Fibroblast of lung (primary cell): Measurements from ENCODE around the gene COLEC12. TPM values are rescaled to one million over a fixed set of nuclear protein-coding genes. Genes with fewer than 3 reads are reported as not detected.

Experiments used
- DNase-seq, 2 donors: peaks; one replicate each; pipeline versions ENCODE4 v3.0.0 to v3.0.0-alpha.2; 2010; ENCODE audit warnings: low read depth in 2 of 2
- H2AFZ ChIP-seq: 2 replicates; pipeline ENCODE4 v1.5.1; 2012; ENCODE audit warnings: low read length, control low read depth, inconsistent platforms
- H3K27ac ChIP-seq: 2 replicates; pipeline ENCODE4 v1.5.1; 2011; ENCODE audit warnings: low read length, control low read depth; ENCODE audit not compliant: insufficient read depth
- H3K27me3 ChIP-seq: 2 replicates; pipeline ENCODE4 v1.5.1; 2011; ENCODE audit warnings: mild to moderate bottlenecking, low read length; ENCODE audit not compliant: control insufficient read depth, insufficient read depth
- H3K36me3 ChIP-seq: 2 replicates; pipeline ENCODE4 v1.5.1; 2011; ENCODE audit warnings: low read length; ENCODE audit not compliant: control insufficient read depth, insufficient read depth
- H3K4me1 ChIP-seq: 2 replicates; pipeline ENCODE4 v1.5.1; 2011; ENCODE audit warnings: low read length; ENCODE audit not compliant: control insufficient read depth, insufficient read depth; ENCODE audit errors: extremely low read depth
- H3K4me2 ChIP-seq: 2 replicates; pipeline ENCODE4 v1.5.1; 2011; ENCODE audit warnings: low read length, control low read depth; ENCODE audit not compliant: insufficient read depth; ENCODE audit errors: extremely low read depth
- H3K4me3 ChIP-seq, 4 experiments: fragments of 200-600 bp in 1 of 4; sonication (generic) in 1 of 4; replicated peaks in 1 of 4; 2 replicates each; pipeline ENCODE4 v1.5.1; 2011 to 2016; ENCODE audit warnings: low read length in 4 of 4, low read depth in 3 of 4, mild to moderate bottlenecking in 3 of 4, control low read depth in 2 of 4, inconsistent platforms in 1 of 4, mixed read lengths in 1 of 4; ENCODE audit not compliant: insufficient read depth in 1 of 4; ENCODE audit errors: control extremely low read depth in 1 of 4
- H3K79me2 ChIP-seq: 2 replicates; pipeline ENCODE4 v1.5.1; 2012; ENCODE audit warnings: mild to moderate bottlenecking, low read length, inconsistent platforms; ENCODE audit not compliant: control insufficient read depth, insufficient read depth
- H3K9ac ChIP-seq: 2 replicates; pipeline ENCODE4 v1.5.1; 2011; ENCODE audit warnings: mild to moderate bottlenecking, low read length, control low read depth; ENCODE audit not compliant: insufficient read depth
- H3K9me3 ChIP-seq: 2 replicates; pipeline ENCODE4 v1.5.1; 2012; ENCODE audit warnings: low read depth, low read length; ENCODE audit not compliant: control insufficient read depth, insufficient read depth
- H4K20me1 ChIP-seq: 2 replicates; pipeline ENCODE4 v1.5.1; 2011; ENCODE audit warnings: low read length; ENCODE audit not compliant: control insufficient read depth, insufficient read depth; ENCODE audit errors: extremely low read depth
- EZH2 ChIP-seq: IDR thresholded peaks from 2 replicates; pipeline ENCODE4 v1.5.1; 2012; ENCODE audit warnings: low read length, control low read depth, mild to moderate bottlenecking; ENCODE audit errors: missing control alignments
- polyA plus RNA-seq, 2 donors: library from polyadenylated mRNA; depleted of rRNA in 1 of 2; stranded (reverse) in 1 of 2; unstranded in 1 of 2; fragments of >200 nt; gene quantifications; 2 replicates each; pipeline ENCODE4 v1.2.1, GENCODE V29; 2011 to 2012; ENCODE audit warnings: missing spikeins in 1 of 2
- total RNA-seq: library from RNA; depleted of rRNA; stranded (reverse); fragments of >200 nt; gene quantifications from 2 replicates; pipeline ENCODE4 v1.2.1, GENCODE V29; 2014
- TF ChIP-seq, protein P1 (sequence below), 2 donors: IDR thresholded peaks in 1 of 2; conservative IDR thresholded peaks in 1 of 2; 1 replicate in 1 of 2; 2 replicates in 1 of 2; pipeline ENCODE4 v1.5.1; 2011 to 2012; ENCODE audit warnings: low read length in 2 of 2, control low read depth in 1 of 2, inconsistent platforms in 1 of 2, low read depth in 1 of 2, mild to moderate bottlenecking in 1 of 2

Gene COLEC12
- total and polyA plus RNA-seq, 2 donors (not counting 1 experiment from before 2014, with no cell fraction given), result 20.0 to 24.8 TPM

DNA sequence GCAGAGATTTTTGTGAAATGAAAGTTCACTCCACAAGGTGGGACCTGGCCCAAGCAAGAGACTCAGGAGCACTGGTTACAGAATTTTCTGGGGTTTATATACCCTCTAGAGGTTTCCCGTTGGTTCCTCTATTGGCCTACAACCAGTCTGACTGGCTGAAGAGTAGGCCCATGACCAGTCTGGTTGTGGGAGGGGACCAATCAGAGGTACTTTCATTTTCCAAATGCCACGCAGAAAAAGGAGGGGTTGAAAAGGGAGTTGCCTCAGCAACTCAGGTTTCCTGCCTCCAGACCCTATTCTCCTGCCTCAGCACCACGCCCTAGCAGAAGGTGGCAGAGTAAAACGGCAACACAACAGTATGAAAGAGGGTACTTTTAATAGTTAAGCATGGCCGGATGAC lies 98.4 kb downstream of the COLEC12 start:
- TF ChIP-seq, protein P1, sequence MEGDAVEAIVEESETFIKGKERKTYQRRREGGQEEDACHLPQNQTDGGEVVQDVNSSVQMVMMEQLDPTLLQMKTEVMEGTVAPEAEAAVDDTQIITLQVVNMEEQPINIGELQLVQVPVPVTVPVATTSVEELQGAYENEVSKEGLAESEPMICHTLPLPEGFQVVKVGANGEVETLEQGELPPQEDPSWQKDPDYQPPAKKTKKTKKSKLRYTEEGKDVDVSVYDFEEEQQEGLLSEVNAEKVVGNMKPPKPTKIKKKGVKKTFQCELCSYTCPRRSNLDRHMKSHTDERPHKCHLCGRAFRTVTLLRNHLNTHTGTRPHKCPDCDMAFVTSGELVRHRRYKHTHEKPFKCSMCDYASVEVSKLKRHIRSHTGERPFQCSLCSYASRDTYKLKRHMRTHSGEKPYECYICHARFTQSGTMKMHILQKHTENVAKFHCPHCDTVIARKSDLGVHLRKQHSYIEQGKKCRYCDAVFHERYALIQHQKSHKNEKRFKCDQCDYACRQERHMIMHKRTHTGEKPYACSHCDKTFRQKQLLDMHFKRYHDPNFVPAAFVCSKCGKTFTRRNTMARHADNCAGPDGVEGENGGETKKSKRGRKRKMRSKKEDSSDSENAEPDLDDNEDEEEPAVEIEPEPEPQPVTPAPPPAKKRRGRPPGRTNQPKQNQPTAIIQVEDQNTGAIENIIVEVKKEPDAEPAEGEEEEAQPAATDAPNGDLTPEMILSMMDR (conservative IDR thresholded peaks at IDR 0.05 in 1 of 2, IDR thresholded peaks at IDR 0.05 in 1 of 2; ENCODE audit: low read depth in 1 of 2, low read length in 2 of 2), result no peak
- no peak for TF ChIP-seq EZH2
- Histone ChIP-seq H3K9ac (no peak overlapping the region), H3K27me3 (peaks cover 2% of the 10 kb centered on the region), H3K9me3 (no peaks in the 10 kb centered on the region), H3K4me1 (peaks cover 10% of the 10 kb centered on the region), H3K79me2 (no peaks in the 10 kb centered on the region), H4K20me1 (no peaks in the 10 kb centered on the region), H3K27ac (no peak overlapping the region), H3K4me2 (no peak overlapping the region), H2AFZ (no peak overlapping the region), H3K4me3 (no peak overlapping the region), H3K36me3 (no peaks in the 10 kb centered on the region)
- no peak for DNase-seq

DNA sequence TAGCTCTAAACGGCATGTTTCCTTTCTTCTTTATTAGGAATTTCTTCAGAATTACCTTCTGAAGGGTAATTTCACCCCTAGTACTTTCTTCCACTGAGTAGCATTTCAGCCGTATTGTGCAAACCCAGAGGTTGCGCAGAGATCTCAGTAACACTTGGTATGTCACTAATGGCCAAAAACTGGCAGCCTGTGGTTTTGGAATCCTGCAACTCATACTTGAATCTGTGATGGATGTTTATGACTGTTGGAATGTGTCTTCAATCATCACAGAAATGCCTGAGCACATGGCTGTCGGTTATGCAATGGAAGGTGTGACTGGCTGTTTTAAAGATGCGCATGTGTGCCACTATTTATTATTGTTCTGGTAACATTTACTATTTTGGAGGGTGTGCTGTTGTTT lies 100.0 kb downstream of the COLEC12 start:
- Histone ChIP-seq H3K4me3 (no peak overlapping the region), H3K36me3 (no peaks in the 10 kb centered on the region), H2AFZ (no peak overlapping the region), H4K20me1 (no peaks in the 10 kb centered on the region), H3K9ac (no peak overlapping the region), H3K27me3 (peaks cover 2% of the 10 kb centered on the region), H3K27ac (no peak overlapping the region), H3K4me2 (no peak overlapping the region), H3K4me1 (peaks cover 10% of the 10 kb centered on the region), H3K9me3 (no peaks in the 10 kb centered on the region), H3K79me2 (no peaks in the 10 kb centered on the region)
- DNase-seq, result peak; percentile 80 to 93
- TF ChIP-seq, protein P1 (conservative IDR thresholded peaks at IDR 0.05 in 1 of 2, IDR thresholded peaks at IDR 0.05 in 1 of 2; ENCODE audit: low read depth in 1 of 2, low read length in 2 of 2), result no peak
- TF ChIP-seq EZH2, result no peak

DNA sequence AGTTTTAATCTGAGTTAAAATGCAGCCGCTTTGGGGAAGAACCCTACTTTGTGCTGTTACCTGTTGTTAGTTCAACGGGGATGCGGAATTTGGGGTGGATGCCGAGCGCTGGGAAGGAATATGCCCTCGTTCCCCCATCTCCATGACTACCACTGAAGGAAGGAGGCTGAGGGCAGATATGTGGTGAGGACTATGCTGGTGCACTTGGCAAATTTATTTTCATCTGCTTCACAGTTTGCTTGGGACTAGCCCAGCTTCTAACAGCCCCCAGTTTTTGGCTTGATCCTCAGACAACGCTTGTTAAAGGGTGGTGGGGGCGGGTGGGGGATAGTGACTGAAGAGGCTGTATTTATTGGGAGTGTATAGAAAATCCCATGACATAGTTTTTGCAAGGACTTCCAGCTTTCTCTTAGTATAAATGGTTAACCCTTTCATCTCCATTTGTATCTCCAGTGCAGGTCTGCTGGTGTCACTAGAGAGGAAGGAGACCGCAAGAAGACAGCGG lies 100.8 kb downstream of the COLEC12 start:
- DNase-seq, result no peak
- no peaks in the 10 kb centered on the region for H3K36me3 ChIP-seq
- TF ChIP-seq, protein P1 (conservative IDR thresholded peaks at IDR 0.05 in 1 of 2, IDR thresholded peaks at IDR 0.05 in 1 of 2; ENCODE audit: low read depth in 1 of 2, low read length in 2 of 2), result no peak
- TF ChIP-seq EZH2, result no peak
- H3K9ac ChIP-seq, result no peak overlapping the region
- H3K9me3 ChIP-seq, result no peaks in the 10 kb centered on the region
- no peak overlapping the region for H3K4me2 ChIP-seq
- no peaks in the 10 kb centered on the region for H4K20me1 ChIP-seq
- H3K79me2 ChIP-seq, result no peaks in the 10 kb centered on the region
- H2AFZ ChIP-seq, result no peak overlapping the region
- H3K4me1 ChIP-seq, result peaks cover 10% of the 10 kb centered on the region
- H3K27ac ChIP-seq, result no peak overlapping the region
- H3K4me3 ChIP-seq, result no peak overlapping the region
- H3K27me3 ChIP-seq, result peaks cover 2% of the 10 kb centered on the region
